HPDE6-E6E7 (cell line): ENCODE results near the gene ZFP14.
"Not testable (repeated sequence)": the region's sequence is repeated elsewhere in the genome, so short reads cannot be mapped to it uniquely, and the experiment has no call there.

ENCODE experiments used
- DNase-seq: peaks from one replicate; pipeline ENCODE4 v3.0.0; 2011; ENCODE audit warnings: missing footprints; ENCODE audit errors: extremely low spot score

Gene ZFP14

GRCh38 chr19:36331353-36332228 lies 47.4 kb downstream of the ZFP14 start:
- DNase-seq = peak; percentile 97

DNA sequence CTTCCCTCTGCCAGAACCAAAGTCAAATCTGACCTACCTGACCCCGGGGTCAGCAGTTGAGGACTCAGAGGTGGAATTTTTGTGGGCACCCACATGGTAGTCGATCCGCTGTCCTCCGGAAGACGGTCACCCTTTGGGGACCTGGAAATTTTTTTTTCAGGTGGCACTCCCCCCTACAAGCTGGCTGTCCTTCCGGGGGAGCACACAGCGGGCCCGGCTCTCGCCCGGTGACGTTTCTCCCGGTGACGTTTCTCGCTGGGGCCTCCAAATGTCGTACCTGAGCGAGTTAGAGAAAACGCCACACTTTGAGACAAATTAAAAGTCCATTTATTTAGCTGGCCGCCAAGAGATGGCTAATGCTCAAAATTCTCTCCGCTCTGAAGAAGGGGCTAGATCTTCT lies 48.8 kb downstream of the ZFP14 start:
- DNase-seq = no peak

DNA sequence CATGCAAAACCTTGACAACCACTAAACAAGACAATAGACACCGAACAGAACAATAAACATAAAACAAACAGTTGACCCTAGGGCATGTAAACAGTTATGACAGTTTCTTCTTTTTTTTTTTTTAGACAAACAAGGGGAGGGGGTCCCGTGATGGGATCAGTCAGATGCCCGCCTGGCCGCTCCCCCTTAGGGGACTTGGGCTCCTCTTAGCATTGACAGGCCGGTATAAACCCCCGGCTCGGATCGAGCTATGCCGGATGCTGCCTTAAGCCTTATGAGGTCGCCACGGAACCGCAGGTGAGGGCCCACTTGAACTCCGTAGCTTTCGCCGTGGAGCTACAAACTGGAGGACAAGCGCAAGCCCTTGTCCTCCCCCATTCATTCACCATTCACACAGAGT lies 49.5 kb downstream of the ZFP14 start:
- DNase-seq = not testable (repeated sequence)

- not testable (repeated sequence) for DNase-seq
These were observed 52.4 kb downstream of the ZFP14 start for GRCh38 chr19:36326649-36327048.

DNA sequence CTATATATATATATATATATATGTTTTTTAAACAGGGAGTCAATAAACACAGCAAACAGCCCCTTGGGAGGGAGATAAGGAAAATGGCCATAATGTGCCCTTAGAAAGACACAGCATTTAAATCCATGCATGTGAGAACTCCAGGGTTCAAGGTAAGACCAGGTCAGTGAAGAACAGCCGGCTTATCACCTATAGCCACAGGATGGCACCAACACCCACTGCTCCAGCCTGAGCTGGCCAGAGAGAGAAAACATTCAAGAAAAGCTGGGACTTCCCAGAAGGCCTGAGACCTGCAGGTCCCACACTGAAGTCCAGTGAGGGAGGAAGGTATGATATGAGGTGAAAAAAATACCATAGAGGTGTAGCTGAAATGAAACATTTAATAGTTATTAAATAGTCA lies 63.8 kb downstream of the ZFP14 start:
- DNase-seq = not testable (repeated sequence)

DNA sequence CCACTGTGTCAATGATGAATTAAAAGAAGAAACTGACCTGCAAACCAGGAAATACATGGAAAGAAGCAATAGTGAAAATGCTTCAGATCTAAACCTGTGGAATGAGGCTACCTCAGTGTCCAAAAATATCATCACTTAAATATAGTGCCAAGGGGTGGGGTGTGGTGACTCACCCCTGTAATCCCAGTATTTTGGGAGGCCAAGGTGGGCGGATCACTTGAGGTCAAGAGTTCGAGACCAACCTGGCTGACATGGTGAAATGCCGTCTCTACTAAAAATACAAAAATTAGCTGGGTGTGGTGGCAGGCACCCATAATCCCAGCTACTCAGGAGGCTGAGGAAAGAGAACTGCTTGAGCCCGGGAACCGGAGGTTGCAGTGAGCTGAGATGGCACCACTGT lies 64.9 kb downstream of the ZFP14 start:
- not testable (repeated sequence) for DNase-seq

GRCh38 chr19:36311098-36311760 lies 67.8 kb downstream of the ZFP14 start:
- DNase-seq = not testable (repeated sequence)

DNA sequence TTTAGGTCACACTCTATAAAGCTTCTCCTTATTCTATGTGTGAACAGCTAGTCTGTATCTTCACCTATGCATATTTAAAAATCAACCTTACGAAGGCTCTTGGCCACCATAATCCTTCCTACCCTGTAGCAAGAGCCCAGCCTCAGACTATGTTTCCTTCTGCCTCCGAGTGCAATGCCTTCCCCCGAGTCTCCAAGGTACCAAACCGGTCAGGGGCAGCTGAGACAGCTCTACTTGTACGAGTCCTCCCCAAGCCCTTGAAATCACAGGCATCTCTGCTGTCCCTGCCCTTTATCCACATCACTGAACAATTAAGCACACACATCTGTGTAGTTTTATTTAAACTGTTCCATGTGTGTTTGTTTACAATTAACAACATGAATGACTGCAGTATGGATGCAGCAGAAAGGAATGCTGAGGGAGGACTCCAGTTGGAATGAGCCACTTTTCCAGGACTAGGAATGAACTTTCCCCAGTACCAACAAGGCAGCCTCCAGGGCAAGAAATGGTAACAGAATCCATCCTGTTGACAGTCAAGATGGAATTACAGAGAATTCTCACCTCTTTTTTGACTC lies 68.5 kb downstream of the ZFP14 start:
- DNase-seq = not testable (repeated sequence)

DNA sequence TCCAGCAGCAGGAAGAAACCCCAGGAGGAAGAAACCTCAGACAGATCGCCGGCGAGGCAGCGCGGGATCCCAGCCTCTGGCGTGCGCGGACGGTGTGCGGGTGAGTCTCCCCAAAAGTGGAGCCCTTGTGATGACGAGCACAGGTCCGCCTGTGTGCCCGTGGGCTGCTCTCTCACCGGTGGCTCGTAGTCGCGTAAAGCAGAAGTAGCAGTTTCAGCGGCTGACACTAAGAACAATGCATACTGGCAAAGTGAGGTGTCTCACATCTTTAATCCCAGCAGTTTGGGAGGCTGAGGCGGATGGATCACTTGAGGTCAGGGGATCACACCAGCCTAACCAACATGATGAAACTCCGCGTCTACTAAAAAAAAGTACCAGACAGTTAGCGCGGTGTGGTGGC lies 69.2 kb downstream of the ZFP14 start:
- not testable (repeated sequence) for DNase-seq

DNA sequence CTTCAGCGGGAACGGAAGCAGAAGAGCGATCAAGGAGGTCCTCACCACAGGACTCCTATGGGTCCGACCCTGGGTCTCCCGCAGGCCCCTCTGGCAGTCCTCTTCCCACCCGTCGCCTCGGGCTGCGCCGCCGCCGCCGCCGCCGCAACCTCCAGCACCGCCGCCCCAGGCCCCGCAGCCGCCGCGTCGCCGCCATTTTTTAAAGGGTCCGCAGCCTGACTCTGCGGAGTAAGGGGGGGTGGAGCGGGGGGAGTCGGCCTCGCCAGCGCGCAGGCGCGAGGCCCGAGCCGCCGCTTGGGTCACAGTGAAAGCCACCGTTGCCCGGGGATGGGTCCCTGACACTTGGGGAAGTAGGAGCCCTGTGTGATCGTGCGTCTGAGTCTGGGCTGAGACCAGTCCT lies 69.7 kb downstream of the ZFP14 start:
- not testable (repeated sequence) for DNase-seq

DNA sequence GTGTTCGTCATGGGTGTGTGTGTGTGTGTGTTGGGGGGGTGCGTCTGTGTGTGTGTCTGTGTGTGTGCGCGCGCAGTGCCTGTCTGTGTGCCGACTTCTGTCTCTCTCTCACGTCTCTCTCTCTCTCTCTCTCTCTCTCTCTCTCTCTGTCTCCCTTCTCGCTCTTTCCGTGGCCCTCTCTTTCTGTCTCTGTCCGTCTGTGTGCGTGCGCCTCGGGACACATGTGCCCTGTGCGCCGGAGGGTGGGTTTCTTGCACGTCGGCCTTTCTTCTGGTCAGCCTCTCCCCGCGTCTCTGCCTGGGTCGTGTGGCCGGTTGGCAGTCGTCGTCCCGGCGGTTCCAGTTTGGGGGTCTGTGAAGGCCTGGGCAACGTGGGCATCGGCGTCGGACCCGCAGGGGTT lies 86.7 kb downstream of the ZFP14 start:
- DNase-seq = not testable (repeated sequence)
